Sigmoid colon (tissue), 7 donors: ENCODE data around the gene SYCE1. TPM values are rescaled to one million over a fixed set of nuclear protein-coding genes. Genes with fewer than 3 reads are reported as not detected.
"Not testable (repeated sequence)": the region's sequence is repeated elsewhere in the genome, so short reads cannot be mapped to it uniquely, and the experiment has no call there.

Experiments used
- DNase-seq: peaks from one replicate; pipeline ENCODE4 v3.0.0-alpha.2; 2019
- H3K27ac ChIP-seq, 4 donors: fragments of 200-600 bp; sonication (generic); one replicate each; pipeline ENCODE4 v1.5.1; 2016 to 2019; ENCODE audit warnings: mild to moderate bottlenecking in 1 of 4
- H3K27me3 ChIP-seq, 3 donors: fragments of 200-600 bp; sonication (generic); one replicate each; pipeline ENCODE4 v1.5.1; 2019; ENCODE audit warnings: mild to moderate bottlenecking in 1 of 3
- H3K36me3 ChIP-seq, 4 donors: fragments of 200-600 bp; sonication (generic); one replicate each; pipeline ENCODE4 v1.5.1; 2016 to 2019
- H3K4me1 ChIP-seq, 4 donors: fragments of 200-600 bp; sonication (generic); one replicate each; pipeline ENCODE4 v1.5.1; 2017 to 2019
- H3K4me3 ChIP-seq, 4 donors: fragments of 200-600 bp; sonication (generic); one replicate each; pipeline ENCODE4 v1.5.1; 2017 to 2019; ENCODE audit warnings: mild to moderate bottlenecking in 2 of 4, moderate library complexity in 1 of 4
- H3K9me3 ChIP-seq, 4 donors: fragments of 200-600 bp in 3 of 4; sonication (generic) in 3 of 4; one replicate each; pipeline versions ENCODE4 v1.5.1 to v1.6.1; 2013 to 2019
- EP300 ChIP-seq, 4 donors: sonication (generic); formaldehyde crosslinking; IDR thresholded peaks; one replicate each; pipeline ENCODE4 v1.6.1; 2017; ENCODE audit warnings: antibody characterized with exemption in 4 of 4
- POLR2A ChIP-seq, 2 donors: fragments of 450-650 bp; IDR thresholded peaks; one replicate each; pipeline ENCODE4 v1.6.1; 2016; ENCODE audit warnings: antibody characterized with exemption in 2 of 2, mild to moderate bottlenecking in 2 of 2, moderate library complexity in 2 of 2
- POLR2AphosphoS5 ChIP-seq, 4 donors: sonication (generic); formaldehyde crosslinking; IDR thresholded peaks; one replicate each; pipeline ENCODE4 v1.6.1; 2017; ENCODE audit warnings: antibody characterized with exemption in 4 of 4
- WGBS, 2 donors: extraction: QIAGEN DNeasy Blood & Tissue Kit; methylation state at CpG; one replicate each; pipeline ENCODE4 v1.1.7; 2013; 5-methylcytosine and 5-hydroxymethylcytosine counted together
- intact Hi-C: fragments of 100-400 bp; cut with DNase I; formaldehyde crosslinking; loops from one replicate; pipeline ENCODE4 v1.15.1; 2023
- polyA plus RNA-seq, 3 donors: library from polyadenylated mRNA; stranded (reverse); fragments of 200-250 nt; gene quantifications; one replicate each; pipeline ENCODE4 v1.2.3, GENCODE V29; 2013
- total RNA-seq, 4 donors: library from RNA; depleted of rRNA; stranded (reverse); fragments of >200 nt; gene quantifications; one replicate each; pipeline ENCODE4 v1.1.0, GENCODE V29; 2016
- TF ChIP-seq, protein P1 (sequence below), 4 experiments: fragments of 450-650 bp in 3 of 4; fragments of 200-600 bp in 1 of 4; IDR thresholded peaks; one replicate each; pipeline ENCODE4 v1.5.1; 2016 to 2019; ENCODE audit warnings: antibody characterized with exemption in 4 of 4, mild to moderate bottlenecking in 3 of 4, moderate library complexity in 2 of 4
- donor health status: healthy with polysubstance abuse.
- donor health status: Bipolar disorder and iron deficiency.
- donor health status: healthy.

Gene SYCE1
- total and polyA plus RNA-seq, 7 donors: 0.15 to 6.1 (median 1.2) TPM; not detected in 4

DNA sequence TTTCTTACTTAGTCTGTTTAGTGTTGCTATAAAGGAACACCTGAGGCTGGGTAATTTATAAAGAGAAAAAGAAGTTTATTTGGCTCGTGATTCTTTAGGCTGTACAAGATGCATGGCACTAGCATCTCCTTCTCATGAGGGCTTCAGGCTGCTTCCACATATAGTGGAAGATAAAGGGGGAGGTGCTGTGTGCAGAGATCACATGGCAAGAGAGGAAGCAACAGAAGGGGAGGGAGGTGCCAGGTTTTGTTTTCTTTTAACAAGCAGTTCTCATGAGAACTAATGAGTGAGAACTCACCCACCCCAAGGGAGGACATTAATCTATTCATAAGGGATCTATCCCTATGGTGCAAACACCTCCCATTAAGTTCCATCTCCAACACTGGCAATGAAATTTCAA lies 20.9 kb downstream of the SYCE1 start:
- Histone ChIP-seq H3K4me3 (no peak overlapping the region), H3K27me3 (peaks cover 0 to 18% (median 0%) of the 10 kb centered on the region in 3 donors), H3K36me3 (no peaks in the 10 kb centered on the region), H3K9me3 (peaks cover 0 to 12% (median 2%) of the 10 kb centered on the region in 4 donors), H3K27ac (no peak overlapping the region), H3K4me1 (no peaks in the 10 kb centered on the region)
- intact Hi-C loops: no loop called here
- no peak for DNase-seq
- WGBS, 2 donors: 61 to 68% methylated on average over 1 of the region's 1 CpG
- TF ChIP-seq POLR2A (IDR thresholded peaks at IDR 0.05): no peak
- TF ChIP-seq EP300 (IDR thresholded peaks at IDR 0.05): no peak
- TF ChIP-seq POLR2AphosphoS5 (IDR thresholded peaks at IDR 0.05): no peak
- TF ChIP-seq, protein P1, sequence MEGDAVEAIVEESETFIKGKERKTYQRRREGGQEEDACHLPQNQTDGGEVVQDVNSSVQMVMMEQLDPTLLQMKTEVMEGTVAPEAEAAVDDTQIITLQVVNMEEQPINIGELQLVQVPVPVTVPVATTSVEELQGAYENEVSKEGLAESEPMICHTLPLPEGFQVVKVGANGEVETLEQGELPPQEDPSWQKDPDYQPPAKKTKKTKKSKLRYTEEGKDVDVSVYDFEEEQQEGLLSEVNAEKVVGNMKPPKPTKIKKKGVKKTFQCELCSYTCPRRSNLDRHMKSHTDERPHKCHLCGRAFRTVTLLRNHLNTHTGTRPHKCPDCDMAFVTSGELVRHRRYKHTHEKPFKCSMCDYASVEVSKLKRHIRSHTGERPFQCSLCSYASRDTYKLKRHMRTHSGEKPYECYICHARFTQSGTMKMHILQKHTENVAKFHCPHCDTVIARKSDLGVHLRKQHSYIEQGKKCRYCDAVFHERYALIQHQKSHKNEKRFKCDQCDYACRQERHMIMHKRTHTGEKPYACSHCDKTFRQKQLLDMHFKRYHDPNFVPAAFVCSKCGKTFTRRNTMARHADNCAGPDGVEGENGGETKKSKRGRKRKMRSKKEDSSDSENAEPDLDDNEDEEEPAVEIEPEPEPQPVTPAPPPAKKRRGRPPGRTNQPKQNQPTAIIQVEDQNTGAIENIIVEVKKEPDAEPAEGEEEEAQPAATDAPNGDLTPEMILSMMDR (IDR thresholded peaks at IDR 0.05): no peak

DNA sequence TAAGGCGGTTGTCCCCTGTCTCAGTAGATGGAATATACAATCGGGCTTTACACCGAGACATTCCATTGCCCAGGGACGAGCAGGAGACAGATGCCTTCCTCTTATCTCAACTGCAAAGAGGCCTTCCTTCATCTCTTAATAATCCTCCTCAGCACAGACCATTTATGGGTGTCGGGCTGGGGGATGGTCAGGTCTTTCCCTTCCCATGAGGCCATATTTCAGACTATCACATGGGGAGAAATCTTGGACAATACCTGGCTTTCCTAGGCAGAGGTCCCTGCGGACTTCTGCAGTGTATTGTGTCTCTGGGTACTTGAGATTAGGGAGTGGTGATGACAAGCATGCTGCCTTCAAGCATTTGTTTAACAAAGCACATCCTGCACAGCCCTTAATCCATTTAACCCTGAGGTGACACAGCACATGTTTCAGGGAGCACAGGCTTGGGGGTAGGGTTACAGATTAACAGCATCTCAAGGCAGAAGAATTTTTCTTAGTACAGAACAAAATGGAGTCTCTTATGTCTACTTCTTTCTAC lies 23.9 kb downstream of the SYCE1 start:
- H3K4me1 ChIP-seq, H3K27me3 ChIP-seq, H3K27ac ChIP-seq, DNase-seq, H3K4me3 ChIP-seq, H3K9me3 ChIP-seq, intact Hi-C loops: not testable (repeated sequence)
- WGBS, 2 donors: 66 to 72% methylated on average over 6 of the region's 6 CpGs
- H3K36me3 ChIP-seq: peaks cover 0 to 15% (median 0%) of the 10 kb centered on the region in 4 donors

DNA sequence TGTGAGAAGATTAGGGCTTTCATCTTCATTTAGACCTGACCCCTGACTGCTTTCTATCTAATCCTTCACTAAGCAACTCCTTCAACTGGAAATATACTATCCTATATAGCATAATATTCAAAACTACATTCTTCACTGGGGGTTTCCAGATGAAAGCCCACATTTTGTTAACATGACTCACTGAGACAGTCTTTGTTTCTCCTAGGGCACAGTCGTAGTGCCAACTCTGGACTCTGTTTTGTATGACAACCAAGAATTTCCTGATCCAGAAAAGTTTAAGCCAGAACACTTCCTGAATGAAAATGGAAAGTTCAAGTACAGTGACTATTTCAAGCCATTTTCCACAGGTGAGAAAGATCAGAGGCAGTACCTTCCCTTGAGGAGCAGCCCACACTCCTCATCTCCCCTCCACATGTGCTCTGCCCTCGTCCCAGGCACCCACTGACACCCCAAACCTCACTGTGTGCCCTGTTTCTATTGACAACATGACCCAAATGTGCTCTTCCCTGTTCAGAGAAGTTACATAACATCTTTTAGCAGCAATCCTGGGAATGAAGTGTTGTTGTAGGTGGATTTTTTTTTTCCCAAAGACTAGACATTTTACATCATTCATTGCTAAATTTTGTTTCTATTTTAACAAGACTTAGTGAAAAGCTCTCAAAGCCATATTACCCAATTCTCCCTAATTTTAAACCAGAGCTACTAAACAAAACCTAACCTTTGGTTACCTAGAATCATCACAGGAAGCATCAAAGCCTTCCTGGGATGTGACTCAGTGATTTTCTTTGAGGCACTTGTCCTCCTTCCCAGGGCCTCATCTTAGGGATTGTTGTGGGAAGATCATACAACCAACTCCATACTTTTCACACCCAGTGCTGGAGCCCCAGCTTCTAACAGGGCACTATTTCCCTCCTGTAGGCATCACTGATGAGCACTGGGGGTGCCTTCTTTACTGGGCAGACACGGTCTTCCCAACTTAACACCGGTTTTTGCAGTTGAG lies 27.5 kb downstream of the SYCE1 start:
- intact Hi-C loops: no loop called here
- H3K4me3 ChIP-seq: no peak overlapping the region
- H3K4me1 ChIP-seq: no peaks in the 10 kb centered on the region
- TF ChIP-seq POLR2AphosphoS5 (IDR thresholded peaks at IDR 0.05) (no peak), POLR2A (IDR thresholded peaks at IDR 0.05) (no peak), EP300 (IDR thresholded peaks at IDR 0.05) (no peak)
- TF ChIP-seq, protein P1 (IDR thresholded peaks at IDR 0.05): no peak
- no peak for DNase-seq
- 55 to 67% methylated on average over 4 of the region's 4 CpGs for whole genome bisulfite sequencing, 2 donors
- H3K27me3 ChIP-seq: no peaks in the 10 kb centered on the region
- no peaks in the 10 kb centered on the region for H3K9me3 ChIP-seq
- H3K36me3 ChIP-seq: peaks cover 0 to 19% (median 0%) of the 10 kb centered on the region in 4 donors
- H3K27ac ChIP-seq: no peak overlapping the region

DNA sequence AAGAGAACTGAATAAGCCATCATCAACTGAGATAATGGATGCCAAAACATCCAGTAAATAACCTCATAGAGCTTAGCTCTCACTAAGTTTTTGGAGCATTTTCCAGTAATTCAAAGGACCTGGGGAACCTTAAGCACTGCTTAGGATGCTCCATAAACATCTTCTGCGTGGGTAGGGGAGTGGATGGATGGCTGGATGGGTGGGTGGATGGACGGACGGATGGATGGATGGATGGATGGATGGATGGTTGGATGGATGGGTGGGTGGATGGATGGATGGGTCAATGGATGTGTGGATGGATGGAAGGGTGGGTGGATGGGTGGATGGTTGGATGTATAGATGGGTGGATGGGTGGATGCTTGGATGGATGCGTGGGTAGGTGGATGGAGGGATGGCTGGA lies 29.2 kb downstream of the SYCE1 start:
- TF ChIP-seq, protein P1 (IDR thresholded peaks at IDR 0.05): no peak
- no peak for TF ChIP-seq POLR2A (IDR thresholded peaks at IDR 0.05)
- no peak for TF ChIP-seq EP300 (IDR thresholded peaks at IDR 0.05)
- no peak for TF ChIP-seq POLR2AphosphoS5 (IDR thresholded peaks at IDR 0.05)
- H3K36me3 ChIP-seq: peaks cover 0 to 22% (median 0%) of the 10 kb centered on the region in 4 donors
- no peak overlapping the region for H3K4me3 ChIP-seq
- DNase-seq: no peak
- intact Hi-C loops: no loop called here
- H3K4me1 ChIP-seq: no peaks in the 10 kb centered on the region
- H3K9me3 ChIP-seq: no peaks in the 10 kb centered on the region
- 53 to 75% methylated on average over 4 of the region's 4 CpGs for WGBS, 2 donors
- H3K27ac ChIP-seq: no peak overlapping the region
- H3K27me3 ChIP-seq: no peaks in the 10 kb centered on the region

DNA sequence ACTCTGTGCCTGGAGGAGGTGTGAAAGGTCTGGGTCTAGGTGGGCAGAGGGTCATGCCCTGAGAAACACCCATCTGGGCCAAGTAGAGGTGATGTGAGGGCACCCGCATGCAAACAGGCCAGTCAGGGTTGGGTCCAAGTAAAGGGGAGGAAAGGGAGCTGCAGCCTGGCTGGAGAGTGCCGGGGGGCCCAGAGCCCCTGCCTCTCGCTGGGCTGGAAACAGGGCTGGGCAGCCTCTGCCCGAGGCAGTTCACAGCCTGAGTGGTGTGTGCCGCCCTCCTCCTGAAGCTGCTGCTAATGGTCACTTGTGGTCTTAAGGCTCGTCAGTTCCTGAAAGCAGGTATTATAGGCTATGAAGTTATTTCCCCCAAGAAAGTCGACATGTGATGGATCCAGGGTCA lies 31.0 kb downstream of the SYCE1 start:
- H3K27me3 ChIP-seq: peaks cover 0 to 12% (median 7%) of the 10 kb centered on the region in 3 donors
- DNase-seq: no peak
- peaks cover 0 to 2% (median 0%) of the 10 kb centered on the region in 4 donors for H3K4me1 ChIP-seq
- H3K4me3 ChIP-seq: no peak overlapping the region
- peaks cover 0 to 22% (median 0%) of the 10 kb centered on the region in 4 donors for H3K36me3 ChIP-seq
- no peaks in the 10 kb centered on the region for H3K9me3 ChIP-seq
- TF ChIP-seq POLR2AphosphoS5 (IDR thresholded peaks at IDR 0.05) (no peak), EP300 (IDR thresholded peaks at IDR 0.05) (no peak), POLR2A (IDR thresholded peaks at IDR 0.05) (no peak)
- TF ChIP-seq, protein P1 (IDR thresholded peaks at IDR 0.05): no peak
- intact Hi-C loops: no loop called here
- H3K27ac ChIP-seq: no peak overlapping the region
- WGBS, 2 donors: 80 to 82% methylated on average over 7 of the region's 7 CpGs
